Measurements from ENCODE around the gene GRIA4.
"Not testable (repeated sequence)": the region's sequence is repeated elsewhere in the genome, so short reads cannot be mapped to it uniquely, and the experiment has no call there.

Gene GRIA4

DNA sequence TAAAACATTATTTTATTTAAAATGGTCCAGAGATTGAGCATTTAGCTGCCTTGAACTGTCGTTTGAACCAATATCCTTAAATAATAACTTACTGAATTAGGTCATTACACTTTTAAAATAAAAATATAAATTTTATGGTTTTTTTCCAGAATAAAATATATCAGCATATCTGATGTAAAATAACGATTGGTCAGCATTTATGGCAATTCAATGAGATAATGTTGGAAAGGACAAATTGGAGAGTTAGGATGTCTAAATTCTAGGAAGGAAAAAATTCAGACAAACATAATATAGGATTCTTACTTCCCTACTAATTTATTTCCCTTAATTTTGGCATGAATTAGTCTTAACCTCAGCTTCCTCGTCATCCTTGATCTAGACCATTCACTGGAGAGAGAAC is 113.4 kb downstream of the GRIA4 start:
- no peak for DNase-seq

DNA sequence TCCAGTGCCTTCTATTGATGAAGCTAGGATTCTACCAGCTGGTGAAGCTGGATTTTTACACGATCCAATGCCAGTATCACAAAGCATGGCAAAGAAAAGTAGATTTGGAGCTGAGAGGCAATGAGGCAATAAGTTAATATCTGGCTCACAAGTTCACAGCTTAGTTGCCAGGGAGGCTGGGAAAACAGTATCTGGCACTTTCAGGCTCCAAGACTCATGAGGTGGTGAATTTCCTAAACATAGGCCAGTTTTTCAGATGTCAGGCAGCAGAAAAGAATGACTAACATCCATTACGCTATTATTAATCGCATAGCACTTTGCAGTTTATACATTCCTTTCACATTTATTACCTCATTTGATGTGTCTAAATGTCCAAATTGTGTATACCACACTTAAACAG is 122.7 kb downstream of the GRIA4 start:
- no peak for DNase-seq

- no peak for DNase-seq
Observed at GRCh38 chr11:105734426-105734825, 124.6 kb downstream of the GRIA4 start.

- DNase-seq = no peak
Observed at GRCh38 chr11:105738251-105738650, 128.4 kb downstream of the GRIA4 start.

DNA sequence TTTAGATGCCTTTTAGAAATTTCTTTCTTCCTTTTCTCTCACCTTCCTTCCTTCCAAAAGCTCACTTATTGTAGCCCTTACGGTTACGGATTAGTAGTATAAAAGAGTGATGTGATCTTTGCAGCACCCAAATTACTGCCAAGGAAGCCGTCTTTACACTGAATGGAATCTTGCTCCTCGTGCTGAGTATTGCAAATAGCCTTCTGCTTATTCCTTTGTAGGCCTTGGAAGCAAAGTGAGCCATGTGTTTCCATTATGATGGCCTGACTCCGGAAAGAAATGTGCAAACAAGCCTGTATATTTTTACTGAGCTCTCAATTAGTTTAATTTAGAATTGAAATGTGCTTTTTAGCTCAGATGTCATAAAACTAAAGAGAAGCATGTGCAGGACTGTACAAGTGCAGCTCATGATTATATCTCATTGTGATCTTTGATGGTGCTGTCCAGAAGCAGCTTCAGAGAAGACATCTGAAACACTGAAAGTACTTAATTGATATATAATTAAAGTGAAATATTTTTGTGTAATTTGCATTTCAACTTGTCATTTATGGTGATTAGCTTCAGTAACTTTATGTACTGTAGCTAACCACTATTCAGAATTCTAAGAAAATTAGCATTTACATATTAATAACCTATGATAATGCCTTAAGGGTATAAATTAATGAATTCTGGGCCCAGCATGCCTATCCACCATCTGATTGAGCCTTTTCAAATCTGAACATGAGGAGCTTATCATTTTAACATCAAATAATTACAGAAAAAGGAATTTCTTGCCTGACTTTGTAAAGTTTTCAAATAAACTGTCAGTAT is 129.3 kb downstream of the GRIA4 start:
- no peak for DNase-seq

GRCh38 chr11:105740164-105740903 is 130.5 kb downstream of the GRIA4 start:
- no peak for DNase-seq

- no peak for DNase-seq
Observed at GRCh38 chr11:105741488-105742020, 131.7 kb downstream of the GRIA4 start.

DNA sequence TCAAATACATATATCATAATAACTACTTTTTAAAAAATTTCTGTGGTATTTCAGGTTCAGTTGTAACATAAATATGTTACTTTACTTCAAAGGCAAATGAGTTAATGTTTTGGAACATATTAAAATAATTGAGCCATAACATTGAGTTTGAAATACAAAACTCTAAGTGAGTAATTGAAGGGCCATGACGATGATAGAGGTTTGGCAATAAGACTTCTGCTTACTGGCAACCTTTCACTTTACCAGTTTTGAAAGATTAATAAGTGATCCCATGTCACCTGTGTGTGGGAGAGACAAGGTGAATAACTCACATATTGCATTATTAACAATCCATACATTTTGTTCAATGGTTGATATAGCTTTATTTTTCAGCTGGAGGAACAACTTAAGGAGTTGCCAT is 144.4 kb downstream of the GRIA4 start:
- no peak for DNase-seq

DNA sequence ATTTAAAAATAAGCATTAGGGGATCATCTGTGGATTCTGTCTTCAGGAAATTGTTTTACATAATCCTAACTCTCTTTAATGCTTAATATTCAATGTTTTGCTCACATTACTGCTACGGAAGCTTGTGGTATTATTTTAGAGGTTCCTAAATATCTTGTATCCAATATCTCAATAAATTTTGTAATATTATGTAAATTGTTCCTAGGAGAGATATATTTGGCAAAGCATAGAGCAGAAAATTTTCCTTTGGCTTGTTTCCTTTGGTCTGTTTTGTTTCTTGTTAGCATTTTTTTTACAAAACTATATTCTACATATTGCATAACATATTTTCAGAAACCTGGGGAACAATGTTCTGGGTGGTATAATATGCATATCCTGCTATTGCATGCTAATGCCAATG is 144.8 kb downstream of the GRIA4 start:
- no peak for DNase-seq

DNA sequence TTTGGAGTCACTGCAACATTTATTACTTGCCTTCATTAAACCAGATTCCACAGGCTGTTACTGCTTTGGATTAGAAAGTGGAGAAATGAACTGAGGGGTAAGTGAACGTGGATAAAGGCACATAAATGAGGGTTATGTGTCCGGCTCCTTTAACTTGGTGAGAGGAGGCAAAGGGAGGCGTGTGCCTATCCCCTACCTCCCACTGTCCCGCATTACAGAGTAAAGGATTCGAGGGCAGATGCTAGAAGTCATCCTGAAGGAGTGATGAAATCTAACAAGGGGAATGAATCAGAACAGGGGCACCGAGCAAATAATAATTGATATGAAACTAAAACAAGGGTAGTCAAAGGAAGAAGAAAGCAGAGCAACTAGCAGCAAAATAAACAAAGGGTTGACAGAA is 147.2 kb downstream of the GRIA4 start:
- DNase-seq = no peak

- DNase-seq = no peak
Observed at GRCh38 chr11:105763594-105763993, 153.7 kb downstream of the GRIA4 start.

GRCh38 chr11:105767931-105768330 is 158.1 kb downstream of the GRIA4 start:
- DNase-seq = no peak

- DNase-seq = no peak
Observed at GRCh38 chr11:105769627-105770026, 159.8 kb downstream of the GRIA4 start.

GRCh38 chr11:105773452-105773851 is 163.6 kb downstream of the GRIA4 start:
- DNase-seq = not testable (repeated sequence)

DNA sequence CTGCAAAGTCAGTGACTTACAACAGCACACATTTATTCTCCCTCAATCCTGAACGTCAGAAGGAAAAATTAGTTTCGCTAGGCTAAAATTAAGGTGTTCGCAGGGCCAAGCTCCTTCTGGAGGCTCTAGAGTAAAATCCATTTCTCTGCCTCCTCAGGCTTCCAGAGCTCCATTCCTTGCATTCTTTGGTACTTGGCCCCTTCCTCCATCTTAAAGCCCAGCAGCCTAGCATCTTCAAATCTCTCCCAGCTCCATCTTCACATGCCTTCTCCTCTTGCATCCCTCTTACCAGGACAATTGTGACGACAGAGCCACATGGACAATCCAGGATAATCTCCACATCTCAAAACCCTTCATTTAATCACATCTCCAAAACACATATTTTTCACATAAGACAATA is 165.0 kb downstream of the GRIA4 start:
- no peak for DNase-seq

GRCh38 chr11:105780781-105781525 is 171.1 kb downstream of the GRIA4 start:
- no peak for DNase-seq

- DNase-seq = no peak
Observed at GRCh38 chr11:105781807-105782206, 171.9 kb downstream of the GRIA4 start.

DNA sequence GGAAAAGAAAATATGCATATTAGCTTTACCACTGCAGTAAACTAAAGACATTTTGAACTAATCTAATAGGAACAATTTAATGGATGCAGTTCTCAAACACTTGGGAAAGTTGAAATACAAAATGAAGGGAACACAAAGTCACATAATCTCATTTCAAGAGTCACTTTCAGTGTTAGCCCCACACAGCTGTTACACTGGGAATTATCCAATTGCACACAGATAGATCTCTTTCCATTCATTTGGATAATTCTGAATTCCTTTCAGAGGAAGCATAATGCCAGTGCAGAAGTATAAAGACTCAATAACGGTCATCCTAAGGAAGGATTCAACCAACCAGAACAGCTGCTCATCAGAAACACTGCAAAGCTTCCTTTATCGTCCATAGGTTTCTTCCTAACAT is 173.3 kb downstream of the GRIA4 start:
- DNase-seq = no peak

DNA sequence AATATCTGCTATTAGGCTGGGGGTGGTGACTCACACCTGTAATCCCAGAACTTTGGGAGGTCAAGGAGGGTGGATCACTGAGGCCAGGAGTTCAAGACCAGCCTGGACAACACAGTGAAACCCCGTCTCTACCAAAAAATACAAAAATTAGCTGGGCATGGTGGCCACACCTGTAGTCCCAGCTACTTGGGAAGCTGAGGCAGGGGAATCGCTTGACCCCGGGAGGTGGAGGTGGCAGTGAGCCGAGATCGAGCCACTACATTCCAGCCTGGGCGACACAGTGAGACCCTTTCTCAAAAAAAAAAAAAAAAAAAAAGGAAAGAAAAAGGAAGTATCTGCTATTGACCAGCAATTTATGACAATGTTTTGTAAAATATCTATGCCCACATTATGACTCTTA is 176.0 kb downstream of the GRIA4 start:
- not testable (repeated sequence) for DNase-seq

- DNase-seq = no peak
Observed at GRCh38 chr11:105786741-105787140, 176.9 kb downstream of the GRIA4 start.

DNA sequence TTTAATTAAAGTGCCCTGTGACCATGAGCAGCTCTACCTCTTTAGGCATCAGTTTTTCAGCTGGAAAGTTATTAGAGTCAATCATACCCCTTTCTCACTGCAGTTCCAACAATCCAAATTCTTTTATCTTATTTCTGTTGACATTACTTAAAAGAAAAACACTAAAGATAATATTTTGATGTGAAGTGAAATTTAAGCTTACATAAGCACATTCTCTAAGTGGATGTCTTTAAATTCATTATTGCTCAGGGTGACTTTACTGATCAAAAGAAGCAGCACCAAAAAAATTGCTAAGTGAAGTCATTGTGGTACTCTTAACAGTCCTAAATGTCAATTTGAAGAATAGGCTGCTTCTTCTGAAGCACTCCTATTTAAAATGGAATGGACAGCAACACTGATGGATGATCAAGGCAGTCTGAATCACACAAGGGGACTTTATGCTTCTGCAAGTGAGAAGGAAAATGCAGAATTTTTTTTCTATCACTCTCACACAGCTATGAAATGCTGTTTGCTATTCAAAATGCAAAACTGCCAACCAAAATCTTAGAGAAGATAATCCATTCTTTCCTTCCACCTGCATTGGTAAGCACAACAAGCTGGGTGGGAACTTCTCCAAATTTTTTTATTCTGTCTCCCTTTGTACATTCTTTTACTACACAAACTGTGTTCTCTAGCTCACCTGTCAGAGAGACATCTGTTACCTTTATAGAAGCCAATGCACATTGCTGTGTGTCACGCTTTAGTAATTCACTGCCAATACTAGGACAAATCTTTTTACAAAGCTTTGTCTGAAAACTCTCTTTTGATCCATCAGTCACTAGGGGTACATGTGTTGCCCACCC is 179.9 kb downstream of the GRIA4 start:
- no peak for DNase-seq

- DNase-seq = no peak
Observed at GRCh38 chr11:105790840-105791239, 181.0 kb downstream of the GRIA4 start.
